HG03103 (cell line): Measurements from ENCODE around the gene CSMD2.

Experiments used
- ATAC-seq: cut with Tn5 transposase; IDR thresholded peaks from one replicate; pipeline ENCODE4 v1.9.1; 2021; ENCODE audit warnings: low read depth; ENCODE audit not compliant: unreplicated experiment

The CSMD2 gene

DNA sequence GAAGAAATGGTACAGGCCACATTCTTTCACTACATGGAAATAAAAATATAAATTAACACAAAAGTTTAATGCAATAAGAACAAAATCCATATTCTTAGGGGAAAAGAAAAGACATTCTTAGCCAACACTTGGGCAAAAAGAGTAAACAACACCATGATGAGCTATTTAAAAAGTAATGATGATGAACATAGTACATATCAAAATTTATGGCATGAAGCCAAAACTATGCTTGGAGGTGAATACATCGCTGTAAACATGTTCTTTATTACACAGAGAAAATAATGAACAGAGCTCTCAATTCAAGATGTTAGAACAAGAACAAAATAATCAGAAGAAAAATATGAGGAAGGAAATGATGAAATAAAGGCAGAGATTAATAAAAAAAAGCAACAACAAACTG lies 534.3 kb downstream of the CSMD2 start:
- ATAC-seq = no peak

- ATAC-seq = no peak
Observed at GRCh38 chr1:33626801-33627200, 538.2 kb downstream of the CSMD2 start.

- ATAC-seq = no peak
Observed at GRCh38 chr1:33624991-33625870, 539.8 kb downstream of the CSMD2 start.

DNA sequence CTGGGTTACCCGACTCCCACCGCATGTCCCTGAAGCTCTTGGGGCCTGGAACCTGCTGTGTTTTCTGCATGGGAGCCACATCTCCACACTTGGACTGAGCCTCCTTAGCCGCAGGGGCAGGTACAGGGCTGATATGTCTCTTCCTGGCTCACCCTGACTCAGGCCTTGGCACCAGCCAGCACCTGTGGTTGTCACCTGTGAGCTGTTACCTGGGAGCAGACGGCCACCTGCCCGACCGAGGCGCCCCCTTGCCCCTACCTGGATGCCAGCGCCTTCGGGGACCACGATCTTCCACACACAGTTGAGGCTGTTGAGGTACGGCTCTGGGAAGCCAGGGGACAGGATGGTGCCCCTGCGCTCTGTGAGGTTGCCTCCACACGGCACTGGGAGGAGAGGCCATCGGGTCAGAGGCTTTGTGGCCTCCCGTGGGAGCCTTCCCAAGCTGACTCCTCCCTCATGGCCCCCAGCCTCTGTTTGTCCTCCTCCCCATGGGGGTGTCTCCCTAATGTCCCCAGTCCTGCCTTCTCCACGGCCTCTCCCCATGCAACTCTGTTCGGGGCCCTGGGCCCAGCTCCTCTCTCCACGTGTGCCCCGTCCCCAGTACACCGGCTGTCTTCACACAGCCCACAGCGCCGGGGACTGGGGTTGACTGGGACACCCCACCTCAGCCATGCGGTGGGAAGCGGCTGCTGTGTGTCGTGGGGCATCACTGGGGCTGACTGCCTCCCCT lies 540.6 kb downstream of the CSMD2 start:
- no peak for ATAC-seq

GRCh38 chr1:33623811-33624210 lies 541.2 kb downstream of the CSMD2 start:
- no peak for ATAC-seq

- ATAC-seq = no peak
Observed at GRCh38 chr1:33622757-33623156, 542.3 kb downstream of the CSMD2 start.

- no peak for ATAC-seq
Observed at GRCh38 chr1:33618636-33619035, 546.4 kb downstream of the CSMD2 start.

GRCh38 chr1:33617451-33617850 lies 547.6 kb downstream of the CSMD2 start:
- no peak for ATAC-seq

DNA sequence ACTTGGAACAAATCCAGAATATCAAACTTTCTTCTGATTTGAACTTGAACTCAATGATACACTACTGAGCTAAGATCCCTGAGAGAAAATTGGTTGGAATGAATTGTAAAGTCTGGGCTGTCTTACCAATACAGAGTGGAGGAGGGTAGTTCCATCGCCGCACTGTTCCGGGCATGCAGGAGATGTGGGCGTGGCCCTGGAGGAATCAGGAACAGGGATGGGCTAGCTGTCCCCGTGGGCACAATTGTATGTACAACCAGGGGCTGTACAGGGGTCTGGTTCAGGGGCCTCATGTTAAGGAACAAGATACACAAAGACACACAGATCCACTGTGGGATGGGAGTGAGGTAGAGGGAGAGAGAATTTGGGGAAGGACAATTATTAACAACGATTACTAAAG lies 548.2 kb downstream of the CSMD2 start:
- ATAC-seq = no peak

GRCh38 chr1:33615546-33615945 lies 549.5 kb downstream of the CSMD2 start:
- no peak for ATAC-seq

DNA sequence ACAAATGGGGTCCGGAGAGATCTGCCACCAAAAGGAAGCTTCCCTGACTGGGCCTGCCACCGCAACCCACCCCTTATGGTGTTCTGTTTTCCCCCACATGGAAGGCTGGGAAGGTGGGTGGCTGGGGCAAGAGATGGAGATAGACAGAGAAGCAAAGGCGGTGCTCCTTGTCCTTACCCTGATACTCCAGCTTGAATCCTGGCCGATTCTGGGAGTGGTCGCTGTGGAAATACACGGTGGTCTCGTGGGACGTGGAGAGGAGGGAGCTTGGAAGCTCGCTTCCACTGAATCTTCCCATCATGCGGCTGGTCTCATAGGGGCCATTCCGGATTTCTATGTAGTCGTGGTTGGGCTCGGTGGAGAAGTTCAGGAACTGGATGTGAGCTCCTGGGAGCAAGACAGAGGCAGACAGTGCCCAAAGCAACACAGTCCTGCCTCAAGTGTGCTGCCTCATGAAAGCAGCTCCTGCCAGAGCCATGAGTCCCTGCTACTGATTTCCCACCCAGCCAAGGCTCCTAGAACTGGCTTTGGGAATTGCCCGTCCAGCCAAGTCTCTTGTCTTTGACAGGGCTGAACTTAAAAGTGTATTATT lies 554.1 kb downstream of the CSMD2 start:
- ATAC-seq = no peak

DNA sequence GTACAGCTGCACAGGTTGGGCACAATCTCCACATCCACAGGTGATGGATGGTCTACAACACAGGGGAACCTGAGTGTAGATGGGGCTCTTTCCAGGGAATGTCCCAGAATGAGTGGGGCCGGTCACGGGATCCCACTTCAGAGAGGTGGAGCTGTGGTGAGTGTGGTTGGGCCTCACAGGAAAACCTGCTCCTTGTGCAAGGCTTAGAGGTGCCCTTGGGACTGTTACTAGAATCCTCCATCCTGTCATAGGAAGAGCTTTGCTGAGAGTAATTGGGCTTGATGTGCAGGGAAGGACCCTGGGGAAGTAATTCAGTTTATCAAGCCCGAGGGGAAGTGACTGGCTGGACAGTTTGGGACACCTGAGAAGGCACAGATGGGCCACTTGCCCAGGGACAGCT lies 554.6 kb downstream of the CSMD2 start:
- ATAC-seq = no peak

- no peak for ATAC-seq
Observed at GRCh38 chr1:33609739-33610138, 555.3 kb downstream of the CSMD2 start.

- ATAC-seq = no peak
Observed at GRCh38 chr1:33608825-33609400, 556.1 kb downstream of the CSMD2 start.

DNA sequence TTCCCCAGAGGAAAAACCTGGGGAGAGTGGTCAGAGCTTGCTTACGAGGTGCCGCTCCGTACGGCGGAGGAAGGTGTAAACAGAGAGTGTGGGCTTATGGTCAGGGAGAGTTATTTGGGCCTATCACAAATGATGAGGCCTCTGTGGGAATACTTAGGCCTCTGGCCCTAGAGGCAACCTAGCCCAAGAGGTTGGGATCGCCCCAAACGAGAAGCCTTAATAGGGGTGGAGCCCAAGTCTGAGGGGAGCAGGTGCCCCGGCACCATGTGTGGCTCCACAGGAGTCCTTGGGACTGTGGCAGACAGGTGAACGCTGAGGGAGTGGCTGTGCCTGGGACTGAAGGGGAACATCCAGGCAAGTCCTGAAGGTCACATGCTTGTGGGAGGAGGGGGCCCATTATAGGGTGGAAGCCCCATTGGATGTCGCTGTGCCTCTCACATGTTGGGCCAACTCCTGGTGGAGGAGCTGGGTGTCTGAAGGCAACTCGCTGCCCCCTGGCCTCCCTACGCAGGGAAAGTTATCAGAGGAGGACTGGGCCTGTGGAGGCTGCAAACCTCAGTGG lies 557.5 kb downstream of the CSMD2 start:
- no peak for ATAC-seq

DNA sequence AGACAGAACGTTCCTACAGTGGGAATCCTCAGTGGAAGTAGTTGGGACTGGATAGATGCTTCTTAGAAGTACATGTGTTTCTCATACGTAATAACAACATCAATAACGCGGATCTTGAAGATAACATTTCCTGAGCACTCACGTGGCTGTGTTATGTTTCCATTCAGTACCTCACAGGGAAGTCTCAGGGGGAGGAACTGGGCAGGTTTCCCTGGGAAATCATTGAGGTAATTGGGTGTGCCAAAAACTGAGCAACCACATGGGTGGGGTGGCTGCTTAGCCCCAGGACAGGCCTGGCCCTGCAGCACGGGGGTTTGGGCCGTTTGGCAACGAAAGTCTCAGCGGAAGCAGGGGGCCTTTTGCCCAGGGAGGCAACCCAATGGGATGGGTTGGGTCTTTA lies 558.8 kb downstream of the CSMD2 start:
- no peak for ATAC-seq

DNA sequence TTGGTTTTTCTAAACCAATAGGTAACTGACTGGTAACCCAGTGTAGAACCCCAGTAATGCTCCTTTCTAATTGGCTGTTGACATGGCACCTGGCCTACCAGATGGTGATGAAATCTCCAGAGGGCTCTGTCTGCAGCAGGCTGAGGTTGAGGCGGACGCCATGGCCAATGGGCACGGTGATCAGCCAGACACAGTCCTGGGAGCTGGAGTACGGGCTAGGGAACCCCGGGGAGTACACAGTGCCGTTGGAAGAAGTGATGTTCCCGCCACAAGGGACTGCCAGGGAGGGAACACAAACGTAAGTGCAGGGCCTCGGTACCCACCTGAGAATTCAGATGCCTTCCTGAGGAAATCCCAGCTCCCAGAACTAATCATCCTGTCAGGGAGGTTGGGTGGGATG lies 562.8 kb downstream of the CSMD2 start:
- no peak for ATAC-seq

DNA sequence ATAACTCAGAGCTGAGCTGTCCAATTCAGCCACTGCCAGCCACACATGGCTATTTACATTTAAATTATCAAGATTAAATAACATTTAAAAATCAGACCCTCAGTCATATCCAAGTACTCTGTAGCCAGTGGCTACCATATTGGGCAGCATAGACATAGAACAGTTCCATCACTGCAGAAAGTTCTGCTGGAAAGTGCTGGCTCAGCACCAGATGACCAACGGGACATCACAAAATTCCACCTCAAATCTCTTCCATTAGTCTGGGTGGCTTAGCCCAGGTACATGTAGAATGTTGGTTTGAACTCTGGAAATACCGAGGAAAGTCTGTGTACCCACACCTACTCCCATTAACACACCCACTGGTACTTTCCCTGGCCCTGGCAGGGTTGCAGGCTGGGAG lies 563.3 kb downstream of the CSMD2 start:
- no peak for ATAC-seq

GRCh38 chr1:33599516-33600115 lies 565.4 kb downstream of the CSMD2 start:
- no peak for ATAC-seq

GRCh38 chr1:33588726-33589125 lies 576.3 kb downstream of the CSMD2 start:
- ATAC-seq = no peak
